HepG2 (cell line): ENCODE results near the gene GINS2. TPM values are rescaled to one million over a fixed set of nuclear protein-coding genes. Genes with fewer than 3 reads are reported as not detected.
A peak's percentile ranks its signal among the peaks of the same experiment; 100 is the strongest.

Experiments used
- ATF5 ChIP-seq: sonication (generic); formaldehyde crosslinking; IDR thresholded peaks from 2 replicates; pipeline ENCODE4 v1.4.0; 2020; ENCODE audit warnings: mild to moderate bottlenecking, low read depth, missing genetic modification reagents
- CEBPG ChIP-seq: IDR thresholded peaks from 2 replicates; pipeline ENCODE4 v1.6.1; 2016
- DR1 ChIP-seq: sonication (generic); formaldehyde crosslinking; IDR thresholded peaks from 2 replicates; pipeline ENCODE4 v1.8.0; 2021; ENCODE audit warnings: mild to moderate bottlenecking, missing genetic modification reagents, inconsistent platforms
- GABPA ChIP-seq, 2 experiments: IDR thresholded peaks; 2 replicates each; pipeline ENCODE4 v1.6.1; 2011 to 2016; ENCODE audit warnings: low read depth in 2 of 2, low read length in 1 of 2, missing biosample characterization in 1 of 2, missing genetic modification characterization in 1 of 2
- GZF1 ChIP-seq: sonication (generic); formaldehyde crosslinking; IDR thresholded peaks from 2 replicates; pipeline ENCODE4 v1.5.1; 2020; ENCODE audit warnings: mild to moderate bottlenecking, missing genetic modification reagents
- IRF9 ChIP-seq: sonication (generic); formaldehyde crosslinking; IDR thresholded peaks from 2 replicates; pipeline ENCODE4 v1.8.0; 2022; ENCODE audit warnings: missing genetic modification reagents, mild to moderate bottlenecking, borderline replicate concordance
- MED1 ChIP-seq: sonication (generic); formaldehyde crosslinking; IDR thresholded peaks from 2 replicates; pipeline ENCODE4 v1.4.0; 2020; ENCODE audit warnings: missing genetic modification reagents
- PCBP2 ChIP-seq: fragments of 200-400 bp; formaldehyde crosslinking; optimal IDR thresholded peaks from 2 replicates; pipeline ENCODE3; 2018; ENCODE audit warnings: low read length, low read depth; ENCODE audit not compliant: poor library complexity, severe bottlenecking
- PRDM10 ChIP-seq: sonication (generic); formaldehyde crosslinking; IDR thresholded peaks from 2 replicates; pipeline ENCODE4 v1.4.0; 2020; ENCODE audit warnings: low read depth, missing genetic modification reagents
- RARA ChIP-seq: IDR thresholded peaks from 2 replicates; pipeline ENCODE4 v1.6.1; 2016; ENCODE audit warnings: missing genetic modification reagents, missing compliant biosample characterization
- SALL1 ChIP-seq: sonication (generic); formaldehyde crosslinking; IDR thresholded peaks from 2 replicates; pipeline ENCODE4 v1.8.0; 2022; ENCODE audit warnings: mild to moderate bottlenecking, missing genetic modification reagents
- SP140L ChIP-seq: sonication (generic); formaldehyde crosslinking; IDR thresholded peaks from 2 replicates; pipeline ENCODE4 v1.4.0; 2020; ENCODE audit warnings: missing genetic modification reagents, borderline replicate concordance
- ZBTB42 ChIP-seq: sonication (generic); formaldehyde crosslinking; IDR thresholded peaks from 2 replicates; pipeline ENCODE4 v1.5.0; 2020; ENCODE audit warnings: mild to moderate bottlenecking, missing genetic modification reagents
- ZBTB43 ChIP-seq: sonication (generic); formaldehyde crosslinking; conservative IDR thresholded peaks from 2 replicates; pipeline ENCODE4 v1.4.0; 2020; ENCODE audit warnings: missing genetic modification reagents
- ZMYM3 ChIP-seq: sonication (generic); formaldehyde crosslinking; IDR thresholded peaks from 2 replicates; pipeline ENCODE4 v1.5.1; 2020; ENCODE audit warnings: mild to moderate bottlenecking, missing genetic modification reagents
- ZNF331 ChIP-seq: sonication (generic); formaldehyde crosslinking; IDR thresholded peaks from 2 replicates; pipeline ENCODE4 v1.4.0; 2020; ENCODE audit warnings: missing genetic modification reagents
- ZNF382 ChIP-seq: sonication (generic); formaldehyde crosslinking; IDR thresholded peaks from 2 replicates; pipeline ENCODE4 v1.5.0; 2020; ENCODE audit warnings: missing genetic modification reagents, mild to moderate bottlenecking, borderline replicate concordance
- ZNF501 ChIP-seq: sonication (generic); formaldehyde crosslinking; IDR thresholded peaks from 2 replicates; pipeline ENCODE4 v1.5.1; 2020; ENCODE audit warnings: mild to moderate bottlenecking, moderate library complexity, missing genetic modification reagents
- ZSCAN22 ChIP-seq: sonication (generic); formaldehyde crosslinking; IDR thresholded peaks from 2 replicates; pipeline ENCODE4 v1.4.0; 2020; ENCODE audit warnings: mild to moderate bottlenecking, missing genetic modification reagents
- polyA plus RNA-seq, 8 experiments: library from polyadenylated mRNA; depleted of rRNA in 3 of 8; stranded (reverse) in 7 of 8; unstranded in 1 of 8; fragments of >200 nt; fragmentation: Illumina TruSeq in 4 of 8; extraction: Trizol in 4 of 8; gene quantifications; 2 replicates each; pipeline versions ENCODE4 v1.2.1 to v1.2.3, GENCODE V29; 2011 to 2016; ENCODE audit warnings: low read depth in 4 of 8, missing spikeins in 1 of 8, mixed read lengths in 1 of 8; ENCODE audit not compliant: insufficient read depth in 1 of 8
- total RNA-seq, 5 experiments: library from RNA; depleted of rRNA; stranded (reverse); fragments of >200 nt; fragmentation: Illumina TruSeq; extraction: Trizol; gene quantifications; 2 replicates each; pipeline ENCODE4 v1.2.3, GENCODE V29; 2016; ENCODE audit warnings: low read depth in 1 of 5
- TF ChIP-seq, protein P1 (sequence below): IDR thresholded peaks from 2 replicates; pipeline ENCODE4 v1.6.1; 2016; ENCODE audit warnings: low read depth, borderline replicate concordance

The GINS2 gene
- total and polyA plus RNA-seq, 2 of the 13 experiments (the other 11 are each of a cell fraction or from before 2014, with no cell fraction given), result 10.6 to 48.3 TPM

GRCh38 chr16:85733155-85733838 is 44.5 kb upstream of the GINS2 start (continued):
- TF ChIP-seq IRF9 (CRISPR knock-in tag), result no peak
- TF ChIP-seq ZMYM3 (CRISPR knock-in tag), result peak; percentile 95
- TF ChIP-seq RARA, result 0 out of 2 replicates have a peak, but pooled peaks have one; percentile 28
- TF ChIP-seq ZNF331, result no peak
- TF ChIP-seq ZSCAN22 (CRISPR knock-in tag), result no peak
- TF ChIP-seq SP140L (CRISPR knock-in tag), result no peak
- peak; percentile 37; the same call in 1 of the 2 replicates for TF ChIP-seq MED1 (CRISPR knock-in tag)
- no peak for TF ChIP-seq DR1 (CRISPR knock-in tag)
- TF ChIP-seq ZNF382 (CRISPR knock-in tag), result no peak
- TF ChIP-seq PCBP2, result no peak
- TF ChIP-seq, protein P1, sequence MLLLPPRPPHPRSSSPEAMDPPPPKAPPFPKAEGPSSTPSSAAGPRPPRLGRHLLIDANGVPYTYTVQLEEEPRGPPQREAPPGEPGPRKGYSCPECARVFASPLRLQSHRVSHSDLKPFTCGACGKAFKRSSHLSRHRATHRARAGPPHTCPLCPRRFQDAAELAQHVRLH (CRISPR knock-in tag), result no peak; the same call in 1 of the 2 replicates
- TF ChIP-seq PRDM10 (CRISPR knock-in tag), result peak; percentile 28; the same call in 1 of the 2 replicates
- TF ChIP-seq GABPA (IDR thresholded peaks at IDR 0.05; ENCODE audit: low read depth, low read length), result no peak
- TF ChIP-seq GABPA (CRISPR knock-in tag; IDR thresholded peaks at IDR 0.05; ENCODE audit: low read depth), result peak; percentile 67
- TF ChIP-seq ZBTB42 (CRISPR knock-in tag), result no peak
- TF ChIP-seq SALL1 (CRISPR knock-in tag), result 0 out of 2 replicates have a peak, but pooled peaks have one; percentile 22
- 0 out of 2 replicates have a peak, but pooled peaks have one; percentile 45 for TF ChIP-seq ZNF501 (CRISPR knock-in tag)
- TF ChIP-seq GZF1, result no peak
- peak; percentile 96 for TF ChIP-seq CEBPG (CRISPR knock-in tag)
- TF ChIP-seq ZBTB43, result no peak
- no peak for TF ChIP-seq ATF5 (CRISPR knock-in tag)
